ENCODE measurements around the gene NDOR1.
"Not testable (repeated sequence)": the region's sequence is repeated elsewhere in the genome, so short reads cannot be mapped to it uniquely, and the experiment has no call there.

NDOR1 gene

GRCh38 chr9:137241490-137242268 lies 36.2 kb downstream of the NDOR1 start:
- peak in 9 of 56 donors; percentile 32 to 74 (median 52) for DNase-seq

DNA sequence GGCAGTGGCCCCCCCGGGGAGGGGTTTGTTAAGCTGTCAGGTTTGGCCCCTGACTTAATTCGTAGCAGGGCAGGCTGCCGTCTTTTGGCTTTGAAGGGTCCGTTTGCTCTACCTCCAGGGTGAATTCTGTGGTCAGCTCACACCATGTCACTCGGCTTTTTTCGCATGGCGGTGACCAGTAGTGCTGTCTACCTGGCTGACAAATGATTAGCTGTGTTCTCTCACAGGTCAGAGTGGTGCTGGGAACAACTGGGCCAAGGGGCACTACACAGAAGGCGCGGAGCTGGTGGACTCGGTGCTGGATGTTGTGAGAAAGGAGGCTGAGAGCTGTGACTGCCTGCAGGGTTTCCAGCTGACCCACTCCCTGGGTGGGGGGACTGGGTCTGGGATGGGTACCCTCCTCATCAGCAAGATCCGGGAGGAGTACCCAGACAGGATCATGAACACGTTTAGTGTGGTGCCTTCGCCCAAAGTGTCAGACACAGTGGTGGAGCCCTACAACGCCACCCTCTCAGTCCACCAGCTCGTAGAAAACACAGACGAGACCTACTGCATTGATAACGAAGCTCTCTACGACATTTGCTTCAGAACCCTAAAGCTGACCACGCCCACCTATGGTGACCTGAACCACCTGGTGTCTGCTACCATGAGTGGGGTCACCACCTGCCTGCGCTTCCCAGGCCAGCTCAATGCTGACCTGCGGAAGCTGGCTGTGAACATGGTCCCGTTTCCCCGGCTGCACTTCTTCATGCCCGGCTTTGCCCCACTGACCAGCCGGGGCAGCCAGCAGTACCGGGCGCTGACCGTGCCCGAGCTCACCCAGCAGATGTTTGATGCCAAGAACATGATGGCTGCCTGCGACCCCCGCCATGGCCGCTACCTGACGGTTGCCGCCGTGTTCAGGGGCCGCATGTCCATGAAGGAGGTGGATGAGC lies 37.0 kb downstream of the NDOR1 start:
- no peak for DNase-seq

- not testable (repeated sequence) for DNase-seq
These were observed 37.7 kb downstream of the NDOR1 start for GRCh38 chr9:137243266-137243625.

DNA sequence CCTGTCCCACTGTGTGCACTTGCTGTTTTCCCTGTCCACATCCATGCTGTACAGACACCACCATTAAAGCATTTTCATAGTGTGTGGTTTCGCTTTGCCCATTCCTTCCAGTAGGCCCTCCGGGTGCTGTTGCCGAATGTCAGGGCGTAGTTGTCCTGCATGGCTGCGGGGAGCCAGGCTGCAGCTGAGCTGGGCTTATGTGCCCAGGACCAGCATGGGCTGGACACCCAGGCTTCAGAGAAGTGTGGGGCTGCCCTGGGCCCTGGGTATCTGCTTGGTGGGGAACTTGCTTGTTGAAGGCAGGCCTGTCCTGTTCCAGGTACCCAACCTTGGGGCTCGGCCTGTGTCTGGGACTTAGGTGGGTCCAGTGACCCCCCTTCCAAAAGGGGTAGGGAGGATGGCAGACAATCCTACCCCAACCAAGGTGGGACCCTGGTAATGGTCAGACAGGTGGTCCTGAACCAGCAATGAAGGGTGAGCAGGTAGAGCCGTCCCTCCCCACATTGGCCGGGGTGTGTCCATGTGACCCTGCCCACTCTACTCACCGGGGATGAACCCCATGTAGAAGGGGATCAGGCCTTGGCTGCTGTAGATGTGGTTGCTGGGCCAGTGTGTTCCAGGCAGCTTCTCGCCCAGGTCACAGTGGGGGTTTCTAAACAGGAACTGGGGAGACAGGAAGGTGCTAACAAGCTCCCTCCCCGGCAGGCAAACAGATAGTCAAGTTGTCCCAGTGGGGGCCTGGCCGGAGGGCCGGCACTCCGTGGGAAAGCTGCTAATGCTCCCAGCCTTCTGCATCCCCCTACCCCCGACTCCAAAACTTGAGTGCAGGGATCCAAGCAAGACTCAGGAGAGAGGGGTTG lies 38.4 kb downstream of the NDOR1 start:
- no peak for DNase-seq

DNA sequence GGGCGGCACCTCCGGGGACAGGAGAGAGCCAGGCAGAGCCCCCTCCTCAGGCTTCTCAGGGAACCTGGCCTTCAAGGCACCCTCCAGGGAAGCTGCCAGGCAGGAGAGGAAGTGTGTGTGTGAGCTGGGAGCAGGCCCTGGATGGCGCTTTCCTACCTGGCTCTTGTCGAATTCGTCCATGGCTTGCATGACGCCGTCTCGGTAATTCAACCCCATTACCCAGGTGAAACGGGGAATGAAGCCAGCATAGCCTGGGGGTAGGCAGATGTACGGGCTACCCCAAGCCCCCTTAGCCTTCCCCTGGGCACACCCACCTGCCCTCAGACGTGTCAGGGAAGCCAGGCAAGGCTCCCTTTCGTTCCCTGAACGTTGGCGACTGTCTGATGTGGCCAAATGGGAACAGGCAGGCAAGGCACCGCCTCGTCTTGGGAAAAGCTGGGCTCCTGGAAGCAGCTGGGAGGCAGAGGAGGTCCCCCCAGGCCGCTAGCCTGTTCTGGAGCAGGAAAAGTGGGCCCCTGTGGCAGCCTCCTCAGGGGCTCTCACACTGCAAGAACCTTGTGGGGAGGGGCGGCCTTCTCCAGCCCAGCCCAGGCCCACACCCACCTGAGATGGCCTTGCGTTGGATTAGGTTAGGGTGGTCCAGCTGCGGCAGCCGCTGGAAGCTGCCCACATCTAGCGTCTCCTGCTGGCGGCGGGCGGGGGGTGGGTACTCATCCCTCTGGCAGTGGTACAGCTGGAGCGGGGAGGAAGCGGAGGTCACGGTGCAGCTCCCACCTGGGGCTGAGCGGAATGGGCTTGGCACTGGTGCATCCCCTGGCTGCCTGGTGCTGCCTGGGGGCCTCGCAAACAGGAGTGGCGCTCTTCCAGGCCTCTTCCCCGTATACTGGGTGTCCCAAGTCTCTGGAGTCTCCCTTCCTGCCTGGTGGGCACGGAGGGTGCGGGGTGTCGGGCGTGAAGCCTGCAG lies 39.3 kb downstream of the NDOR1 start:
- DNase-seq: no peak

DNA sequence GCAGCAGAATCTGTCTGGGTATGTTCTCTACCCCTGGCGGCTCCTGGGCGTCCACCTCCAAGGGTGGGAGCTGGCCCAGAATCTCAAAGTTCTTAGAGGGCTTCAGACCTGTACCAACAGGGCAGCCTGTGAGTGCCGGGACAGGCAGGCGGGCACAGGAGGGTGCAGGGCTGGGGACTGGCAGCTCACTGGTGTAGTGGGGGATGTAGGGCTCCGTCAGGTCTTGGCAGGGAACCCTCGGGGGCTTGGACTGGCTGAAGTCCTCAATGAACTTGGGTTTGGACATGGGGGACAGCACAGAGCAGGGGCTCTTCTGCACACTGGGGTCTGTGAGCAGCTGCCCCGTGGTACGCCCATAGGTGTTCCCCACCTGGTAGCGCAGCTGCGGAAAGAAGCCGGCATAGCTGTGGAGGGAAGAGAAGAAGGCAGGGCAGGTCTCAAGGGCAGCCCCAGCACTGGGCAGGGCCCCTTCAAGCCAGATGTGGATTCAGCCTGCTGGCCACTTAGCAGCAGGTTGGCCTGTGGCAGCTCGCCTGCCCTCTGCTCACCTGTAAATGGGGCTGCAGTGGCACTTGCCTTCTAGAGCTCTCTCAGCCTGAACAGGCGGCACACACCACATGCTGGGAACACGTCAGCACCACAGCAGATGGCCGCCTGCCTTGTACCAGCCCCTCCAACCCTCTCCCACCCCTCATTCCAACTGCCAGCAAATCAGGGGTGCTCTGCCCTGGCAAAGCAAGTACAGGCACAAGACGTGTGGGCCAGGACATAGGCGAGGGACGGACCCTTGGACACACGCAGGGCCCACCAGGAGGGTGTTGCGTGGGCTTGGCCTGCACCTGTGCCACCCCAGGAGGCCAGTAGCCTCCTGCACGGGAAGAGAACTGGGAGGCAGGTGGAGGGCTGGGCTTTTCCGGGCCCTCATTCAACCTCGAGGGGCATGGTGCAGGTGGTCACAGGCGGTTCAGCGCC lies 40.2 kb downstream of the NDOR1 start:
- DNase-seq: no peak

DNA sequence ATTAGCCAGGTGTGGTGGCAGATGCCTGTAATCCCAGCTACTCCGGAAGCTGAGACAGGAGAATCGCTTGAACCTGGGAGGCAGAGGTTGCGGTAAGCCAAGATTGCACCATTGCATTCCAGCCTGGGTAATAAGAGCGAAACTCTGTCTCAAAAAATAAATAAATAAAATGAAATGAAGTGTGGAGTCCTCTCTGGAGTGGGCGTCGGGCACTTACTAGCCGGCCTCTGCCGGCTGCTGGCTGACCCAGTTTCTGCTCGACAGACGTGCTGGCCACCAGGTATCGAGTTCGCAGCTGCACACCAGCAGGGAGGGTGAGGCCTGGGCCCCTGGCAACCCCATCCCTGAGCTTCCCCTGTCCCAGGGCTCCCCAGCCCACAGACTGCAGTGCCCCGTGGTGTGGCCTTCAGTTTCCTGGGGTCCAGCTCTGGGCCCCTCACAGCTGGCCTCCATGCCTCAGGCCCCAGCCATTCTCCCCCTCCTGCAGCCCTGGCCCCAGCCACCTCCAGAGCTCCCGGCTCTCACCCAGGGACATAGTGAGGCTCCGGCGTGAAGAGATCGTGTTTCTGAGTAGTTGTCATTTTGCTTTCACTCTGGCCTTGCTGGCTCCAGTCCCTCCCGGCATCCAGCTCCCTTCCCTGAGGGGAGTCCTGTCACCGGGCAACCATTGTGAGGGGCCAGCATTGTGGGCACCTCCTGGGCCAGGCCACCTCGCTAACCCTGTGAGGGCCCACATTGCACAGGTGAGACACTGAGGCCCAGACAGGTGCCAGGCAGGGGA lies 41.8 kb downstream of the NDOR1 start:
- no peak for DNase-seq

GRCh38 chr9:137247916-137248175 lies 42.3 kb downstream of the NDOR1 start:
- no peak for DNase-seq

DNA sequence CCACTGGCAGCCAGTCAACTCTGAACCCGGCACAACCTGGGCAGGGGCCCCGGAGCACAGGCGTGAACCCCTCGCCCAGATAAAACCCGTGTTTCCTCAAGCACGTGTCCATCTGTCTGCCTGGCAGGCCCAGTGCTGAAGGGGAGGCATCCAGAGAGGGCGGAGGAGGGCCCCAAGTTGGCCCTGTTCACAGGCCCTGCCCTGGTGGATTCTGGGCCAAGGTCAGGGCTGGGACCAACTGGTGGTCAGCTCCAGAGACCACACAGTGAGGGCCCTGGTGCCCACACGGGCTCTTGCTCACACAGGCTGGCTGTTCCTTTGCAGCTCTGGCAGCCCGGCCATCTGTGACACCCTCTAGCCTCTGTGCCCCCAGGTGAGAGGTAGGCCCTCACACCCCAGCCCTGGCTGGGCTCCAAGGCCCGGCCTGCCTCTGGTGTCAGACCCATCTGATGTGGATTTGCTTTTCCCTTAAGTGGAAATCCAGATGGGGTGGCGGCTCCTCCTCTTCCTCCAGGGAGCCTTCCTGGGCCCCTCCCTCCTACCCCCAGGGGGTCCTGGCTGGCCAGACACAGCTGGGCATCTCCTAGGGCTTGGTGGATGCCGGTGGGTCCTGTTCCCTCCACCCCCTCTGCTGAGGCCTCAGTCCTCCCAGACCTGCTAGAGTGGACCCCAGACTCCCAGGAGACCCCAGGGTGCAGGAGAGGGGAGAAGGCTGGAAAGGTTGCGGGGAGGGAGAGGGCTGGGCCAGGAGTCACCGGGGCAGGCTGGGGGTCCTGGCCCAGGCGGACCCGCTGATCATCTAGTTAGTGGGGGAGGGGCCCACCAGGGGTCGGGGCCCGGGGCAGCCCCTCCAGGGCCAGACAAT lies 45.1 kb downstream of the NDOR1 start:
- no peak for DNase-seq

DNA sequence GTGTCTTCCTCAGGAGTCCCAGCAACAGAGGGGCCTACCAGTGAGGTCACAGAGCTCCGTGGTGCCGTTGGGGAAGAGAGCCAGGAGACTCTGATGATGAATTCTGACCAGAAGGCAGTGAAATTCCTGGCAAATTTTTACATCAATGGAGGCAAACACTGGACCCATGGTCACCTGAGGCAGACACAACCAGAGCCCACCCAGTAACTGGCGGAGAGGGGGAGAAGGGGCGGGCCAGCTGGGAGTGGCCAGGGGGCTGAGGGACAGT lies 45.6 kb downstream of the NDOR1 start, which contains the start of gene STPG3:
Gene STPG3 (plus strand): TSS at position 93 of the 268 bp plus-strand sequence. CDS start 1 bp downstream, at position 94.
- DNase-seq: no peak

- no peak for DNase-seq
These were observed 46.2 kb downstream of the NDOR1 start for GRCh38 chr9:137251490-137252268.

GRCh38 chr9:137252555-137253506 lies 47.3 kb downstream of the NDOR1 start:
- no peak for DNase-seq

DNA sequence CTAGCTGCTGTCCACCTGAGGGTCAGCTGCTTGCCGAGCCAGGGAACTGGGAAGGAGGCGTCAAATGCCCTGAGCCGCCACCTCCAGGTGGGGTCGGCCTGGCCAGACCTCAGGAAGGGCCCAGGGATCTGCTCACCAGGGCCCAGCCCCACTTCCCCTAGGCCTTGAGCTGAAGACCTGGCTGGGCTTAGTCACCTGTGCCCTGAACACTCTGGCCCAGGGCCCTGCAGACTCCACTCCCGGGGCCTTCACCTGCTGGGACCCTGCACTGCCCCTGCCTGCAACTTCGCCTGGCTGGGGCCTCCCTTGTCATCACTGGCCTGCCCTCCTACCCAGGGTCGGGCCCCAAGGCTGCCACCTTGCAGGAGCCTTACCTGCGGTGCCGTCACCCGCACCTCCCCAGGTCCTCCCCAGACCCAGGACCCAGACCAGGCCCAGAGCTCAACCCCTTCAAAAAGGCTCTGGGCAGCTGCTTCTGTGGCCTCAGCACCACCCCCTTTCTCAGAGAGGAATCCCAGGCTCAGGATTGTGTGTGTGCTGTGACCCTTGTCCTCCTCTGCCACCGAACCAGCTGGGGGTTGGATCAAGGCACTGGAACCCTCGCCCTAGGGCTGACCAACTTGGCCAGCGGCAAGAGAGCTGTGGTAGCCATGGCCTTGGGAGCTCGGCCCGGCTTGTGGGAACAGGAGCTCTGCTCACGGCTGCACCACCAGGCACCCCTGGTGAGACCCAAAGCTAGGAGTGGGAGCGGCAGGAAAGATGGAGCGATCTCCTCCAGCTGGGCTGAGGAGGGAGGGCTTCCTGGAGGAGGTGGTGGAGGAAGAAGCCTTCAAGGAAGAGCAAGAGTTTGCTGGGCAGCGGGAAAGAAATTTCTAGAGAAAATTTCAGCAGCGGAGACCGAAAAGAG lies 48.5 kb downstream of the NDOR1 start:
- DNase-seq: peak in 1 of 56 donors; percentile 10
